ENCODE measurements around the gene LCAT.

Gene LCAT

DNA sequence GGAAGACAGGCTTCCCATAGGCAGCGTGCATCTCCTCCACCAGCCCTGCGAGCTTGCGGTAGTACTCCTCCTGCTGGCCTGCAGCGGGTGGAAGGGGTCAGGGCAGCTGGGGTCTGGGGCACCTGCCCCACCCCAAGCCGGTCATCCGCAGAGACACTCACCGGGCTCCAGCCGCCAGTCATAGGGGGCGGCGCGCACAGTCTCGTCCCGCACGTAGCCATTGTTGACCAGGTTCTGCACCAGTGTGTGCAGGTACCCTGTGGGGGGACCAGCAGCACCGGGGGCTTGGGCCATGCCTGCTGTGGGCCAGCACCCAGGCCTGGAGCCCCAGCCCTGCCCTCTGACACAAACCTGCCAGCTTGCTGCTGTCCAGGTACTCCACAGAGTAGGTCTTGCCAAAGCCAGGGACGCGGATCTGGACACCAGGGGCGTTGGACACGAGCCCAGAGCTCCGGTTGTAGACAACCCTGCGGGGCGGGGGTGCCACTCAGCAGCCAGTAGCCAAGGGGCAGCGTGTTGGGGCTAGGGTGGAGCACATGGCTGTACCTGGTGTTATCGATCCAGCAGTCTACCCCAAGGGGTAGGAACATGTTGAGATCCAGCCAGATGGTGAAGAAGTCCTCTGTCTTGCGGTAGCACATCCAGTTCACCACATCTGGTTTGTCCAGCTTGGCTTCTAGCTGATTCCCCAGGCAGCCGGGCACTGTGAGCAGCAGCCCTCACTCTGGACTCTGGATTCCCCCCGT is 1.2 kb downstream of the LCAT start:
- TF ChIP-seq ZFX (IDR thresholded peaks at IDR 0.05; ENCODE audit: borderline replicate concordance), result no peak
- TF ChIP-seq, protein P1, sequence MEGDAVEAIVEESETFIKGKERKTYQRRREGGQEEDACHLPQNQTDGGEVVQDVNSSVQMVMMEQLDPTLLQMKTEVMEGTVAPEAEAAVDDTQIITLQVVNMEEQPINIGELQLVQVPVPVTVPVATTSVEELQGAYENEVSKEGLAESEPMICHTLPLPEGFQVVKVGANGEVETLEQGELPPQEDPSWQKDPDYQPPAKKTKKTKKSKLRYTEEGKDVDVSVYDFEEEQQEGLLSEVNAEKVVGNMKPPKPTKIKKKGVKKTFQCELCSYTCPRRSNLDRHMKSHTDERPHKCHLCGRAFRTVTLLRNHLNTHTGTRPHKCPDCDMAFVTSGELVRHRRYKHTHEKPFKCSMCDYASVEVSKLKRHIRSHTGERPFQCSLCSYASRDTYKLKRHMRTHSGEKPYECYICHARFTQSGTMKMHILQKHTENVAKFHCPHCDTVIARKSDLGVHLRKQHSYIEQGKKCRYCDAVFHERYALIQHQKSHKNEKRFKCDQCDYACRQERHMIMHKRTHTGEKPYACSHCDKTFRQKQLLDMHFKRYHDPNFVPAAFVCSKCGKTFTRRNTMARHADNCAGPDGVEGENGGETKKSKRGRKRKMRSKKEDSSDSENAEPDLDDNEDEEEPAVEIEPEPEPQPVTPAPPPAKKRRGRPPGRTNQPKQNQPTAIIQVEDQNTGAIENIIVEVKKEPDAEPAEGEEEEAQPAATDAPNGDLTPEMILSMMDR (IDR thresholded peaks at IDR 0.05), result no peak
- H3K27ac ChIP-seq, result no peak overlapping the region

DNA sequence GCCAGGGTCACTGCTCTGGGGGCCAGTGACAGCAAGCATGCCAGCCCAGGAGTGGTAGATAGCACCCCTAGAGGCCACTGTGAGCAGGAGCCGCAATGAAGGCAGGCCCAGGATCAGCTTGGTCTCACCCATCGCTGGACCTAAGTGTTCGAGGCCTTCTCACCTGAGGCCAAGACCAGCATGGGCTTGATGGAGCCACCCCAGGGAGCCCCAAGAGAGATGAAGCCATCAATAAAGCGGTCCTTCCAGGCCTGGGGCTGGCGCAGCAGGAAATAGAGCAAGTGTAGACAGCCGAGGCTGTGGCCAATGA is 1.8 kb downstream of the LCAT start:
- peak overlapping the region; percentile 31; the same call in 1 of the 2 replicates for H3K27ac ChIP-seq
- TF ChIP-seq ZFX (IDR thresholded peaks at IDR 0.05; ENCODE audit: borderline replicate concordance), result no peak
- TF ChIP-seq, protein P1 (IDR thresholded peaks at IDR 0.05), result peak; percentile 85

DNA sequence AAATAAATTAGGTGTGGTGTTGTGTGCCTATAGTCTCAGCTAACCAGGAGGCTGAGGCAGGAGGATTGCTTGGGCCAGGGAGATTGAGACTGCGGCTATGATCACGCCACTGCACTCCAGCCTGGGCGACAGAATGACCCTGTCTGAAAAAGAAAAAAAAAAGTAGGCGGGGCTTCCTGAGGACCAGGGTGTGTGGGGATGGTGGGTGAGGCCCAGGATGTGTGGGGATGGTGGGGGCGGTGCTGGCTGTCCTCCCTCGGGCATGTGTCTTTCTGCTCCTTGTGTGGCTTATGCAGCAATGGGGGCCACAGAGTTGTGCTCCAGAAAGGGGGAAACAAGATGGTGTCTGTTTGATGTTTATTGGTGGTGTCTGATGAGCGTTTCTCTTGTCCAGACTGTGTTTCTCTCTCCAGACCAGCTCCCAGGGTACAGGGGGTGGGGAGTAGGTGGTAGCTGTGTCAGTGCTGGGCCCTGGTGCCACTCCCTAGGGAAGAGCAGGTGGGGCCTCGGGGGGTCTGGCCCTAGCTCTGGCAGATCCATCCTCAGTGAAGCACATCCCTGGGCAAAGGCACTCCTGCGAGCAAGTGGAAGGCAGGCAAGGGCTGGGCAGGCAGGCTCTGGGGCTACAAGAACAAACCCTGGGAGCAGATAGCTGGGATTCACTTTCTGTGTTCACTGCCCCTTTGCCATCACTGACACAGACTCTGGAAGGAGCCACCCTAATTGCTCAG is 2.3 kb downstream of the LCAT start:
- TF ChIP-seq, protein P1 (IDR thresholded peaks at IDR 0.05), result no peak
- no peak for TF ChIP-seq ZFX (IDR thresholded peaks at IDR 0.05; ENCODE audit: borderline replicate concordance)
- H3K27ac ChIP-seq, result peak overlapping the region; percentile 31

DNA sequence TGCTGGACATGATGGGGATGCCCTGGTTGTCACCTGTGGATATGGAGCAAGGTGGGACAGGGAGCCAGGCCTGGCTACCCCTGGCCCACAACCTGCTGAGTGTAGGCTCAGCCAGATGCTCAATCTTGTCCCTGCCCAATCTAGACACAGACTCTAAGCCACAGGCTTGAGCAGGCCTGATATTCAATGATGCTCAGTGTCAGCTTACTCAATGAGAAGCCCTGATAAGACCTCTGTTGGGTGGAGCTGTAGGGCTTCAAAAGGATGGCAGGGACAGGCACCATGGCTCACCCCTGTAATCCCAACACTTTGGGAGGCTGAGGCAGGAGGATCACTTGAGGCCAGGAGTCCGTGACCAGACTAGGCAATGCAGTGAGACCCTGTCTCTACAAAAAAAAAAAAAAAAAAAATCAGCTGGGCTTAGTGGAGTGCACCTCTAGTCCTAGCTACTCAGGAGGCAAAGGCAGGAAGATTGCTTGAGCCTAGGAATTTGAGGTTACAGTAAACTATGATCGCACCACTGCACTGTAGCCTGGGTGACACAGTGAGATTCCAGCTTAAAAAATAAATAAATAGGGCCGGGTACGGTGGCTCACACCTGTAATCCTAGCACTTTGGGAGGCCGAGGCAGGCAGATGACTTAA is 3.4 kb downstream of the LCAT start:
- peak overlapping the region; percentile 31; the same call in 1 of the 2 replicates for H3K27ac ChIP-seq
- TF ChIP-seq, protein P1 (IDR thresholded peaks at IDR 0.05), result no peak
- TF ChIP-seq ZFX (IDR thresholded peaks at IDR 0.05; ENCODE audit: borderline replicate concordance), result no peak

DNA sequence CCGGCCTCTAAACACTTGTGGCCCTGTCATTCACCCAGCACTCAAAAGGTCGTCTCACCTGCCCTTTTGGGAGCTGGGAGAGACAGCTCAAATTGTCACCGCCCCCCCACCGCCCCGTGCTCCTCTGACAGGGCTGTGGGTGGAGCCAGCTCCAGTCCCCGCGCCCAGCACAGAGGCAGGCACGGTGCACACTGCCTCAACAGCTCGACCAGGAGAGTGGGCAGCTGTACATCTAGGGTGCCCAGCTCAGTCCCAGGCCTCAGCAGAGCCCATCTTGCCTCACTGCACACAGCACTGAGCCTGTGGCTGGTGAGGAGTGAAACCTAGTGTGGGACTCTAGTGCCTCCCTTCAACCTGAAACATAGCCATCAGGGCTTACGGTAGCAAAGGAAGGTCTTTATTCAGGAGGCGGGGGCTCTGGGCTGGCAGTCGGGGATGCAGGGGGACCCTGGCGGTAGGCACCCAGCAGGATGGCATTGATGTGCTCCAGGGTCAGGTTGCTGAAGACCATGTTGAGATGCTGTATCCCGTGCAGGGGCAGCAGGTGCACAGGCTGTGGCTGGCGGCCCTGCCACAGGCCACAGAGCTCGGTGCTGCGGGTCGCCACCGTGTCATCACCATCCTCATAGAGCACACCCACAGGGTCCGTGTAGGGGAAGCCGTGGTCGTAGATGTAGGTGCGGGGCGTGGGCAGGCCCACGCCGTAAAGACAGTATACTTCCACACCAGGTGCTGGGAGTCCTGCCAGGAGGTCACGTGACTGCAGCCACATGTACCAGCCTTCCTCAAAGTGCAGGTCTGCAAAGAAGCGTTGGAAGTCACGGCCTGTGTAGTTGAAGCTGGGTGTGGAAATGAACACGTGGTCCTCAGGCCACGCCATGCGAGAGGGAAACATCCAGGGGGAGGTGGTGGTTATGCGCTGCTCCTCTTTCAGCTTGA is 4.1 kb downstream of the LCAT start:
- peak overlapping the region; percentile 39; the same call in 1 of the 2 replicates for H3K27ac ChIP-seq
- no peak for TF ChIP-seq ZFX (IDR thresholded peaks at IDR 0.05; ENCODE audit: borderline replicate concordance)
- TF ChIP-seq, protein P1 (IDR thresholded peaks at IDR 0.05), result no peak

DNA sequence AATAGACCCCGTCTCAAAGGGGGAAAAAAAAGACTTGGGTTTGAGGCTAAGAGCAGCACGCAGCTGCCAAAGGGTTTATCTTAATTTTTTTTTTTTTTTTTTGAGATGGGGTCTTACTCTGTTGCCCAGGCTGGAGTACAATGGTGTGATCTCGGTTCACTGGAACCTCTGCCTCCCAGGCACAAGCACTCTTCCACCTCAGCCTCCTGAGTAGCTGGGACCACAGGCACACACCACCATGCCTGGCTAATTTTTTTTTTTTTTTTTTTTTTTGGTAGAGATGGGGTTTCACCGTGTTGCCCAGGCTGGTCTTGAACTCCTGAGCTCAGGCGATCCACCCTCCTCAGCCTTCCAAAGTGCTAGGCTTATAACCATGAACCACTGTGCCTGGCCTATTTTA is 6.2 kb downstream of the LCAT start:
- H3K27ac ChIP-seq, result peak overlapping the region; percentile 81
